NCI-H82 treated with DMSO at 0.1 percent for 48 hours (cell line): Measurements from ENCODE around the gene SLC25A48.
"Not testable (repeated sequence)": the region's sequence is repeated elsewhere in the genome, so short reads cannot be mapped to it uniquely, and the experiment has no call there.

Source experiments
- DNase-seq: peaks from one replicate; lab custom pipeline; 2025; ENCODE audit not compliant: unreplicated experiment; lab: John Stamatoyannopoulos, UW

The SLC25A48 gene

GRCh38 chr5:135857630-135858311 is 23.3 kb downstream of the SLC25A48 start:
- no peak for DNase-seq

- not testable (repeated sequence) for DNase-seq
Measured at GRCh38 chr5:135859186-135859585, 24.7 kb downstream of the SLC25A48 start.

- no peak for DNase-seq
Measured at GRCh38 chr5:135859641-135860040, 25.2 kb downstream of the SLC25A48 start.

GRCh38 chr5:135861641-135862040 is 27.2 kb downstream of the SLC25A48 start:
- no peak for DNase-seq

- no peak for DNase-seq
Measured at GRCh38 chr5:135862086-135862485, 27.6 kb downstream of the SLC25A48 start.

GRCh38 chr5:135862744-135863143 is 28.3 kb downstream of the SLC25A48 start:
- no peak for DNase-seq

GRCh38 chr5:135864503-135865435 is 30.3 kb downstream of the SLC25A48 start:
- DNase-seq, result no peak

GRCh38 chr5:135866016-135866415 is 31.6 kb downstream of the SLC25A48 start:
- no peak for DNase-seq

- DNase-seq, result no peak
Measured at GRCh38 chr5:135867599-135867998, 33.1 kb downstream of the SLC25A48 start.

GRCh38 chr5:135868681-135869080 is 34.2 kb downstream of the SLC25A48 start:
- no peak for DNase-seq

- no peak for DNase-seq
Measured at GRCh38 chr5:135869276-135869675, 34.8 kb downstream of the SLC25A48 start.

- no peak for DNase-seq
Measured at GRCh38 chr5:135869935-135870334, 35.5 kb downstream of the SLC25A48 start.

- no peak for DNase-seq
Measured at GRCh38 chr5:135871268-135871915, 36.9 kb downstream of the SLC25A48 start.

- no peak for DNase-seq
Measured at GRCh38 chr5:135873831-135874230, 39.4 kb downstream of the SLC25A48 start.

GRCh38 chr5:135874461-135874860 is 40.0 kb downstream of the SLC25A48 start:
- DNase-seq, result no peak

- DNase-seq, result no peak
Measured at GRCh38 chr5:135875567-135875966, 41.1 kb downstream of the SLC25A48 start.

- no peak for DNase-seq
Measured at GRCh38 chr5:135876146-135876545, 41.7 kb downstream of the SLC25A48 start.

- no peak for DNase-seq
Measured at GRCh38 chr5:135877570-135878155, 43.2 kb downstream of the SLC25A48 start.

GRCh38 chr5:135878156-135878620 is 43.7 kb downstream of the SLC25A48 start:
- no peak for DNase-seq

- DNase-seq, result no peak
Measured at GRCh38 chr5:135879591-135879990, 45.1 kb downstream of the SLC25A48 start.

GRCh38 chr5:135880278-135880677 is 45.8 kb downstream of the SLC25A48 start:
- no peak for DNase-seq
